ENCODE results near the gene RYR3. TPM values are rescaled to one million over a fixed set of nuclear protein-coding genes. Genes with fewer than 3 reads are reported as not detected.

RYR3 gene
- total and polyA plus RNA-seq, 9 donors, result 11.9 to 48.1 (median 33.2) TPM

DNA sequence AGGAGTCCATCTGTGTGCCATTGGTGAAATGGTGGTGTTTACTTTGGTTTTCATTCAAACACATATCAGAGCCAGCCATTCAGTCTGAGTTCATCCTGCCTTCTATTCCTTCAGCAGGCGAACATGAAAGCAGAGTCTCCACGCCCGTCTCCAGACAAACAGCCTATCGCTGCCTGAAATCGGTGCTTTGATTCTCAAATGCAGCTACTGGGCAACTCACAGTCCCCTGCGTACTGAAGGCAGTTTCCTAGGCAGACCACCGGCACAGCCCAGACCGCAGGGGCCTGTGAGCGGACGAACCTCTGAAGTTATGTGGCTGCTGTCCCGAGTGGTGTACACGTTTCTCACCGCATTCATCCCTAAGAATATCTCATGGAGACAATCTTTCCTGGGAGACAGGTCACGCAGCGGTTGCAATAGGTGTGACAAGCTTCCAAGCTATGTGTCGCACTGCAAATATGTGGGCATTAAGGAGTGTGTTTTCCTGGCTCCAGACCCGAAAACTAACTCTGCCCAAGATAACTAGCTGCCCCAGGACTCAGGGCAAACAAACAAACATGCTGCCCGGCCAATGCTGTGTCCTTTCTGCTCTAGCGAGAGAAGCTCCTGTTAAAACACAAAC, 16.9 kb upstream of the RYR3 start:
- no peak overlapping the region for H3K27ac ChIP-seq (ENCODE audit: low read length)
- no peak for DNase-seq
- H3K4me1 ChIP-seq (ENCODE audit: control insufficient read depth, insufficient read depth, low read length), result no peaks in the 10 kb centered on the region
- H3K27me3 ChIP-seq (ENCODE audit: control insufficient read depth, insufficient read depth, low read length), result no peaks in the 10 kb centered on the region
- no peak overlapping the region for H3K4me3 ChIP-seq (ENCODE audit: low read length)
- whole genome bisulfite sequencing (ENCODE audit: insufficient coverage), result 52% methylated on average over 9 of the region's 19 CpGs
- H3K36me3 ChIP-seq (ENCODE audit: control insufficient read depth, insufficient read depth, low read length), result no peaks in the 10 kb centered on the region
- H3K9me3 ChIP-seq (replicated peaks; ENCODE audit: control insufficient read depth, low read depth, low read length), result no peaks in the 10 kb centered on the region

DNA sequence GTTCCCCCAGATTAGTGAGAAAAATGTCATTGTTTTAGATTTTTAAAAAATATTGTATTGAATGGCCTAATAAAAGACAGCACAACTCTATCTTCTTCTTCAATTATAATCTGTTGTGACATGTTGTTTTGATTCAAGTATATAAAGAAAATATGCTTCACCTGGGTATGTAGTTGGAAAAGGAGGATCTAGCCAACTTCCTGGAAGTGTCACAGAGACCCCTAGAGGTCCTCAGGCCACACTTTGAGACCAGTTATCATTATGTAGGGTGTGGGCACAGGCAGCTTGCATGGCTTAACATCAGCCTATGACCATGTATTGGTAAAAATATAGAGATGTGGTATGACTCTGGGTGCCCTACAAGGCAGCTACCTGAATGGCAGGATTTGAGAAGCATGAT, 14.7 kb upstream of the RYR3 start:
- Histone ChIP-seq H3K27ac (ENCODE audit: low read length) (no peak overlapping the region), H3K36me3 (ENCODE audit: control insufficient read depth, insufficient read depth, low read length) (no peaks in the 10 kb centered on the region), H3K27me3 (ENCODE audit: control insufficient read depth, insufficient read depth, low read length) (no peaks in the 10 kb centered on the region), H3K4me1 (ENCODE audit: control insufficient read depth, insufficient read depth, low read length) (no peaks in the 10 kb centered on the region), H3K4me3 (ENCODE audit: low read length) (no peak overlapping the region), H3K9me3 (replicated peaks; ENCODE audit: control insufficient read depth, low read depth, low read length) (no peaks in the 10 kb centered on the region)
- no peak for DNase-seq

DNA sequence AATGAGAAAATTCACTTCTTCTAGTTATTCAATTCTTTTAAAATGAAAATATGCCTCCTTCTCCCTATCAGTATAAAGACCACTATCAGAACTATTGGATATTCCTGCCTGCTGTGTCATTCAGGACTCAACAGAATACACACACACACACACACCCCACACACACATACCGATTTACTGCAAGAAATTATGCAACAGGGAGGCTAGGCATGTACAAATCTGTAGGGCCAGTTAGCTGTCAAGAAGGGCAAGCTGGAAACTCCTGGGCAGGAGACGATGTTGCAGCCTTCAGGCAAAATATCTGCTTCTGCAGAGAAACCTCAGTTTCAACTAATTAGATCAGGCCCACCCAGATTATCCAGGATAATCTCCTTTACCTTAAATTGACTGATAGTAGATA, 13.9 kb upstream of the RYR3 start:
- H3K4me1 ChIP-seq (ENCODE audit: control insufficient read depth, insufficient read depth, low read length), result no peaks in the 10 kb centered on the region
- H3K4me3 ChIP-seq (ENCODE audit: low read length), result no peak overlapping the region
- no peaks in the 10 kb centered on the region for H3K9me3 ChIP-seq (replicated peaks; ENCODE audit: control insufficient read depth, low read depth, low read length)
- no peaks in the 10 kb centered on the region for H3K36me3 ChIP-seq (ENCODE audit: control insufficient read depth, insufficient read depth, low read length)
- H3K27ac ChIP-seq (ENCODE audit: low read length), result no peak overlapping the region
- DNase-seq, result no peak
- no CpG with 5 or more reads among the region's 2 CpGs for WGBS (ENCODE audit: insufficient coverage)
- no peaks in the 10 kb centered on the region for H3K27me3 ChIP-seq (ENCODE audit: control insufficient read depth, insufficient read depth, low read length)

DNA sequence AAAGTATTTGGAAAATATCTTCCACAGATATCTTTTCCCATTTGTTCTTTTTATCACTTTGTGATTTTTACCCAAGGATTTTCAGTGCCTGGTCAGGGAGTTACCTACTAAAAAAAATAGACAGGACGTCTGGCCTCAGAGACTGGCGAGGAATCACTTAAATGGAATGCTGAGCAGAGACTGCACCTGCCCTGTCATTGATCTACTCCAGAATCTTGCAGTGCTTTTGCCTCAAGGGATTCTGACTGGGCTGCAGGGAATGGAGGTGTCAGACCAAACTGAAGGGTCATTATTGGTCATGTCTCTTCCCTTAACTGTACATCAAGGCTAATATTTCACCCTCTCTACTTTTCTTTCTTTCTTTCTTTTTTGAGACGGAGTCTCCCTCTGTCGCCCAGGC, 12.1 kb upstream of the RYR3 start:
- no peaks in the 10 kb centered on the region for H3K27me3 ChIP-seq (ENCODE audit: control insufficient read depth, insufficient read depth, low read length)
- no peaks in the 10 kb centered on the region for H3K9me3 ChIP-seq (replicated peaks; ENCODE audit: control insufficient read depth, low read depth, low read length)
- H3K27ac ChIP-seq (ENCODE audit: low read length), result no peak overlapping the region
- DNase-seq, result no peak
- H3K36me3 ChIP-seq (ENCODE audit: control insufficient read depth, insufficient read depth, low read length), result no peaks in the 10 kb centered on the region
- no peaks in the 10 kb centered on the region for H3K4me1 ChIP-seq (ENCODE audit: control insufficient read depth, insufficient read depth, low read length)
- H3K4me3 ChIP-seq (ENCODE audit: low read length), result no peak overlapping the region
- 31% methylated on average over 2 of the region's 4 CpGs for WGBS (ENCODE audit: insufficient coverage)

DNA sequence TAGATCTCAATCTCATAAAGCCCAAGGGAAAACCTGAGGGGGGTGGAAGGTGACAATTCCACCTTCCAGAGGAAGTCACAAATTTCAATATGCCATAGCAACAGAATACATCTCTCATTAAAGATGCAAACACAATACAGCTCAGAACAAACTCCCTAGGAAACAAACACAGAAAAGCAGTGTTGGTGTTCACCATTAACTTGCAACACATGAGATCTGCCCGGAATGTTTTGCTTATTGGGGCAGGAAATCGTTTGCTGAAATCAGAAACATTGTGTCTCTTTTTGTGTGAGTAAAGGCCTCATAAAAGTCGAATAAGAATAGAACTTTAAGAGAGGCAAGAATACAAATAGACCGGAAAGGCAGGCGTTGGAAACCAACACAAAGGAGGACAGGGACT, 5.8 kb upstream of the RYR3 start:
- WGBS (ENCODE audit: insufficient coverage), result 55% methylated on average over 3 of the region's 5 CpGs
- peaks cover 10% of the 10 kb centered on the region for H3K27me3 ChIP-seq (ENCODE audit: control insufficient read depth, insufficient read depth, low read length)
- no peaks in the 10 kb centered on the region for H3K36me3 ChIP-seq (ENCODE audit: control insufficient read depth, insufficient read depth, low read length)
- H3K4me1 ChIP-seq (ENCODE audit: control insufficient read depth, insufficient read depth, low read length), result no peaks in the 10 kb centered on the region
- H3K4me3 ChIP-seq (ENCODE audit: low read length), result no peak overlapping the region
- no peaks in the 10 kb centered on the region for H3K9me3 ChIP-seq (replicated peaks; ENCODE audit: control insufficient read depth, low read depth, low read length)
- no peak for DNase-seq
- H3K27ac ChIP-seq (ENCODE audit: low read length), result no peak overlapping the region

DNA sequence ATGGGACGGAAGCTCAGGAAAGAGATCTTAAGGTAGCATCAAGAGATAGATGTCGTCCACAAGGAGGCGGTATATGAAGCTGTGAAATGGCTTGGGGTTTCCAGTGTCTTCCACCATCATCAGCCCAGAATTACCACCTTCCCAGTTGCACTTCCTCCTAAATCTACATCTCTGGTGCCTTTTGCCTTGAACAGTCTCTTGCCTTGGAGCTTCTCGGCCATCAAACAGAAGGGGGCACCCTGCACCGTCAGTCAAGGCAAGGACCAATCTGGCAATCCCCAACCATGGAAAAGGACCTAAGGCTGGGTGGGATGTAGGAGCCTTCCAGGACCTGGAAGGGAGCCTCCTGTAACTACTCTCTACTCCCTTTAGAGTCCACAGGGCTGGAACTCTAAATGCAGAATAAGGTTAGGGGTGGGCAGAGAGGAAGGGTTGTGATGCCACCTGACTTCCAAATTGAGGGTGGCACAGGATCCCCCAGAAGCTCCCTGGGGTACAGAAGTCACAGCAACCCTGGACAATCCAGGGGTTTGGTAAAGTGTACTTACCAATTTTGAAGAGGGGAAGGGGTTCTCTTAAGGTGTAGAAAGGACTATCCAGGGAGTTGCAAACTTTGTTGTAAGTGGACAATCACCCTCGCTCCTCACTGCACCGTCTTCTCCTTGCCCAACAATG, 1.0 kb upstream of the RYR3 start:
- Histone ChIP-seq H3K4me3 (ENCODE audit: low read length) (peak overlapping the region; percentile 55), H3K4me1 (ENCODE audit: control insufficient read depth, insufficient read depth, low read length) (no peaks in the 10 kb centered on the region), H3K36me3 (ENCODE audit: control insufficient read depth, insufficient read depth, low read length) (no peaks in the 10 kb centered on the region), H3K9me3 (replicated peaks; ENCODE audit: control insufficient read depth, low read depth, low read length) (no peaks in the 10 kb centered on the region), H3K27me3 (ENCODE audit: control insufficient read depth, insufficient read depth, low read length) (peaks cover 29% of the 10 kb centered on the region), H3K27ac (ENCODE audit: low read length) (no peak overlapping the region)
- WGBS (ENCODE audit: insufficient coverage), result 44% methylated on average over 2 of the region's 7 CpGs
- peak; percentile 56 for DNase-seq

DNA sequence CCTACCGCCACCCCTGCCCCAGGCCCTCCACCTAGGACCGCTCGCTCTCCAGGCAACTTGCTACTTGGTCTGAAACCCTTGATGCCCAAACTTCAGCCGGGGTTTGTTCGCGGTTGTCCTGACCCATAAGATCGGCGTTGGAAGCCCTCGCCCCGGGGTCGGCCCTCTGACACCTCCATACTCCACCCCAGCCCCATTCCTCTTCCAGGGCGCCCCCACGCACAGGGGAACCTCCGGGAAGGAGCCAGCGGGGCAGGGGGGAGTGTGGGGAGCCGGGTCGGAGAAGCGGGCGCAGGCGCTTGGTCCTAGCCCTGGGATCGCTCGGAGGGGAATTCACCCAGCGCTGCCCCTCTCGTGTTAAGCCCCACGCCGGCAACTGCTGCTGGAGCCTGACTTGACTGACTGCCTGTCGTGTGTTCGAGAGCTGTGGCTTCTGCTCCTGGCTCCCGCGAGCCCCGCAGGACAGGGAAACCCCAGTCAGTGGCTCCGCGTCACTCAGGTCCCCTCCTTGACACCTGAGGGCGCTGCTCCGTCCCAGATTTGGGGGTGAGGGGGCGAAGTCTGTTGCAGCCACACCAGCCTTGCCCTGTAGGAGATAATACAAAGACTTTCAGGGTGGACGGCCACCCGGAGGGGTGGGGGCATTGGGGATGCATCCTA, 675 bp downstream of the RYR3 start:
- WGBS (ENCODE audit: insufficient coverage), result 1% methylated on average over 28 of the region's 38 CpGs
- peaks cover 6% of the 10 kb centered on the region for H3K4me1 ChIP-seq (ENCODE audit: control insufficient read depth, insufficient read depth, low read length)
- H3K36me3 ChIP-seq (ENCODE audit: control insufficient read depth, insufficient read depth, low read length), result no peaks in the 10 kb centered on the region
- H3K4me3 ChIP-seq (ENCODE audit: low read length), result peak overlapping the region; percentile 55
- H3K27me3 ChIP-seq (ENCODE audit: control insufficient read depth, insufficient read depth, low read length), result peaks cover 25% of the 10 kb centered on the region
- H3K27ac ChIP-seq (ENCODE audit: low read length), result no peak overlapping the region
- no peaks in the 10 kb centered on the region for H3K9me3 ChIP-seq (replicated peaks; ENCODE audit: control insufficient read depth, low read depth, low read length)
- no peak for DNase-seq

DNA sequence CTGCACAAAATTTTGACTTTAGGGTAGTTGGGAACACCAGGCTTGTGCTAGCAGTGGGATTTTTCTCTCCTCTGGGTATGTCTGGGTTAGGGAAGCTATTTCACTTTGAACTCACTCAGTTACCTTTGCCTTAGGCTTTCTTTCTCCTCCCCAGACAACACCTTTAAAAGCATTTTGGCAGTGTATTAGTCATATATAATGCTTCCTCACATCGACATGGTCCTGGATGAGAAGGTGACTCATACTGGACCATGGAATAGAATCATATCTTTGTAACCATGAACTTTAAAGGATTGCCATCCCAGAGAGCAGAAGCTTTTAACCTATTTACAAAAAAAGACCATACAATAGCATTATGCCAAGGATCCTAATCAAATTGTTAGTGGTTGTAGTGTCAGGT, 2.7 kb downstream of the RYR3 start:
- Histone ChIP-seq H3K4me1 (ENCODE audit: control insufficient read depth, insufficient read depth, low read length) (peaks cover 6% of the 10 kb centered on the region), H3K27ac (ENCODE audit: low read length) (no peak overlapping the region), H3K36me3 (ENCODE audit: control insufficient read depth, insufficient read depth, low read length) (no peaks in the 10 kb centered on the region), H3K9me3 (replicated peaks; ENCODE audit: control insufficient read depth, low read depth, low read length) (no peaks in the 10 kb centered on the region), H3K27me3 (ENCODE audit: control insufficient read depth, insufficient read depth, low read length) (peaks cover 27% of the 10 kb centered on the region), H3K4me3 (ENCODE audit: low read length) (no peak overlapping the region)
- DNase-seq, result no peak
- no CpG with 5 or more reads among the region's 1 CpG for WGBS (ENCODE audit: insufficient coverage)

DNA sequence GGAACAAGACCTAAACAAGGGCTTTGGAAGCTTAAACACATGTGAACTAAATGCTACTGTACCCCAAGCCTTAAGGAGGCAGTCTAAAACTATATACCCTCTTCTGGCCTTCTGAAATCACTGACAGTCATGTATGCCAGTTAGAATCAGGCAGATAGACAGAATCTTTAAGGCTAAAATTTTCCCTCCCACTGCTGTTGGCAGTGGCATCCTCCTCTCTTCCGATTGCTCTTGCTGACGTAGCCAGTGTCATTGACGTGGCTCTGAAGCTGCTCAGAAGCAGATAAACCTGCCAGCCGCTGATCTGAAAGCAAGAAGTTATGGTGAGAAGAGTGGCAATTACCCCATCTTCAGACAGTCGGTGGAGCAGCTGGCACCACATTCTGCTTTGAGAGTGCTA, 3.3 kb downstream of the RYR3 start:
- peaks cover 27% of the 10 kb centered on the region for H3K27me3 ChIP-seq (ENCODE audit: control insufficient read depth, insufficient read depth, low read length)
- H3K4me3 ChIP-seq (ENCODE audit: low read length), result no peak overlapping the region
- H3K9me3 ChIP-seq (replicated peaks; ENCODE audit: control insufficient read depth, low read depth, low read length), result no peaks in the 10 kb centered on the region
- WGBS (ENCODE audit: insufficient coverage), result no CpG with 5 or more reads among the region's 5 CpGs
- H3K36me3 ChIP-seq (ENCODE audit: control insufficient read depth, insufficient read depth, low read length), result no peaks in the 10 kb centered on the region
- no peak overlapping the region for H3K27ac ChIP-seq (ENCODE audit: low read length)
- peaks cover 6% of the 10 kb centered on the region for H3K4me1 ChIP-seq (ENCODE audit: control insufficient read depth, insufficient read depth, low read length)
- DNase-seq, result no peak

DNA sequence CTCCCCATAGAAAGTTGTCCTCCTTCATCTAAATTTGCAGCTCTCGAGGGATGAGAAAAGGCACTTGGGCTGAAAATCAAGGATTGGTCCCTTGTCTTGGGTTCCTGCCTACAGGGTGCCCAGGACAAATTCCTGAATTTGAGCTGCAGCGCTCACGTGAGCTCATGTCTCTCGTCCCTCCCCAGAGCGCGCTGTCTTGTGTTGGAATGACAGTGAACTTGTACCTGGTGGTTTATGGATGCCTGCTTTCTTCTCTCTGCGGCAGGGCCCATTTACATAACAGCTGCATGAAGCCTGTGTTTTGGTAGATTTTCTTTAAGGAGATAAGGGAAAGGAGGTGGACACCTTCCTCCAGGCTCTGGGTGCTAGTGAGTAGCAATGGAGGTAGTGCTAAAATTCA, 4.3 kb downstream of the RYR3 start:
- H3K36me3 ChIP-seq (ENCODE audit: control insufficient read depth, insufficient read depth, low read length), result no peaks in the 10 kb centered on the region
- H3K9me3 ChIP-seq (replicated peaks; ENCODE audit: control insufficient read depth, low read depth, low read length), result no peaks in the 10 kb centered on the region
- no peak overlapping the region for H3K4me3 ChIP-seq (ENCODE audit: low read length)
- H3K27ac ChIP-seq (ENCODE audit: low read length), result no peak overlapping the region
- DNase-seq, result no peak
- H3K27me3 ChIP-seq (ENCODE audit: control insufficient read depth, insufficient read depth, low read length), result peaks cover 21% of the 10 kb centered on the region
- peaks cover 6% of the 10 kb centered on the region for H3K4me1 ChIP-seq (ENCODE audit: control insufficient read depth, insufficient read depth, low read length)
- WGBS (ENCODE audit: insufficient coverage), result no CpG with 5 or more reads among the region's 7 CpGs
